ENCODE data around the gene ENTPD3.

DNA sequence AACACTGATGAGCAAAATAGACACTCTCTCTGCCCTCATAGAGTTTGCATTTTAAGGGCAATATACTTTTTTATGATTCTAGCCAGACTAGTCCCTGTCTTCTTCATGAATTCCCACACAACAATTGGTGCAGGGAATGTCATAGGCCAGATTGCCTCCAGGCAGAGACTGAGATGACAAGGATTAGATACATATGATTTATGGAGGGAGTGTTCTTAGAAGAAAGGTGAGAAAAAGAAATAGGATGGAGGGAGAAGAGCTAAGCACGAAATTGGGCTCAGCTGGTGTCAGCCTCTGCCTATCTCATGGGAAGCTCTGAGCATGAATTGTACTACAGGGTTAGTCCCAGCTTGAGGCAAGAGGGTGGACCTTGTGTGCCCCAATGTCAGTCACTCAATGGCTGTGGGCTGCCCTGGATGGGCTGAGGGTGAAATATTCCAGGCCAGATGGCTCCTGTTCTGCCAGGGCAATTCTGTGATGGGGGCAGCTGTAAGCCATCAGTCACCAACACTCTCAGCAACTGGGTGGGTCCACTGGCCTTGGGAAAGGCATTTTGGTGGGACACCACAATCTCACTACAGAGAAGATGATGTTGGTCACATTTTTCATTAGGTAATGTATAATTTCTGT is 46.3 kb upstream of the ENTPD3 start:
- TF ChIP-seq POLR2A (IDR thresholded peaks at IDR 0.05; ENCODE audit: low read length) (no peak), GATA1 (IDR thresholded peaks at IDR 0.05; ENCODE audit: low read depth, low read length) (no peak)
